Subcutaneous adipose tissue (tissue), 4 donors: Measurements from ENCODE around the gene MIB2. TPM values are rescaled to one million over a fixed set of nuclear protein-coding genes. Genes with fewer than 3 reads are reported as not detected.

Experiments
- CTCF ChIP-seq: fragments of 450-650 bp; IDR thresholded peaks from one replicate; pipeline ENCODE4 v1.5.1; 2016; ENCODE audit warnings: low read depth, mild to moderate bottlenecking, control low read depth, antibody characterized with exemption, moderate library complexity
- total RNA-seq, 4 donors: library from RNA; depleted of rRNA; stranded (reverse); fragments of >200 nt; gene quantifications; one replicate each; pipeline ENCODE4 v1.1.0, GENCODE V29; 2016

Gene MIB2
- total RNA-seq, 4 donors from 2014 or later: 18.8 to 64.4 (median 27.4) TPM

GRCh38 chr1:1627261-1627828 lies 12.0 kb downstream of the MIB2 start:
- TF ChIP-seq CTCF: no peak

- TF ChIP-seq CTCF: no peak
Observed at GRCh38 chr1:1627829-1628753, 12.8 kb downstream of the MIB2 start.

GRCh38 chr1:1628754-1629429 lies 13.6 kb downstream of the MIB2 start:
- no peak for TF ChIP-seq CTCF

- TF ChIP-seq CTCF: no peak
Observed at GRCh38 chr1:1629430-1630190, 14.3 kb downstream of the MIB2 start.

GRCh38 chr1:1630191-1630964 lies 15.1 kb downstream of the MIB2 start:
- TF ChIP-seq CTCF: no peak

- no peak for TF ChIP-seq CTCF
Observed at GRCh38 chr1:1630965-1631781, 15.9 kb downstream of the MIB2 start.
